HG03439 (cell line): Measurements from ENCODE around the gene PSTPIP1.

ENCODE experiments used
- ATAC-seq: cut with Tn5 transposase; IDR thresholded peaks from one replicate; pipeline ENCODE4 v1.9.1; 2021; ENCODE audit warnings: mild to moderate bottlenecking, moderate library complexity; ENCODE audit not compliant: unreplicated experiment

PSTPIP1 gene

DNA sequence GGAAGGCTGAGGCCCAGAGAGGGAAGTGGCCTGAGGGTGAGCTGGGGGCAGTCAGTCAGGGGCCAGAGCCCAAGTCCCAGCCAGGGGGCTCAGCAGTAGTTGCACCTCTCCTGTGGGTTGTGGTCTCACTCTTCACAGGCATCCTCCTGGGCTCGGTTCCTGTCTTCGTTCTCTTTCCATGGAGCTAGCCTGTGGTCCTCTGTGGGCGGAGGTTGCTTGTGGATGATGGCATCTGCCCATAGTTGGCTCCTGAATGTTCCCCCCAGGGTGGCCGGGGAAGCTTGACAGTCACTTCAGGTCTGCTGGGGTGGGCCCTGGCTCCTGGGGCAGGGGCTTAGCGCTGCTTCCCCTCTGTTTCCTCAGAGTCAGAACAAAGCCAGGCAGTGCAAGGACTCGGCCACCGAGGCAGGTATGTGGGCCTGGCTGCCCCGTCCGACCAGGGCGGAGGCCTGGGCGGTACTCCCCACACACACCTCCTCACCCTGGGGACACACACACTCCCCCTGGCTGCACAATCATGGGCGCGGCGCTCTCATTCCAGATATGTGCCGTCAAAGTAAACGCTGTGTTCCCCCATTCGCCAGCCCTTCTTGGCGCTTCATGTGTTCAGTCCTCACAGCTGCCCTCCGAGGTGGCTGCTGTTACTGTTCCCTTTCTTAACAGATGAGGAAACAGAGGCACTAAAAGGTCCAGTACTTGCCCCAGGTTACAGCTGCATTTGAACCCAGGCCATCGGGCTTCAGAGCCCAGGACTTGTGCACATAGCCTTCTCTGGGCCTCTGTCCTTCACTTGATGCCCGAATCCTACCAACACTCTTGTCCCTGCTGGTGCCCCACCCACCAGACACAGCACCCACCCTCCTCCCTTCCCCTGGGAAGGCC lies 34.5 kb downstream of the PSTPIP1 start:
- no peak for ATAC-seq

DNA sequence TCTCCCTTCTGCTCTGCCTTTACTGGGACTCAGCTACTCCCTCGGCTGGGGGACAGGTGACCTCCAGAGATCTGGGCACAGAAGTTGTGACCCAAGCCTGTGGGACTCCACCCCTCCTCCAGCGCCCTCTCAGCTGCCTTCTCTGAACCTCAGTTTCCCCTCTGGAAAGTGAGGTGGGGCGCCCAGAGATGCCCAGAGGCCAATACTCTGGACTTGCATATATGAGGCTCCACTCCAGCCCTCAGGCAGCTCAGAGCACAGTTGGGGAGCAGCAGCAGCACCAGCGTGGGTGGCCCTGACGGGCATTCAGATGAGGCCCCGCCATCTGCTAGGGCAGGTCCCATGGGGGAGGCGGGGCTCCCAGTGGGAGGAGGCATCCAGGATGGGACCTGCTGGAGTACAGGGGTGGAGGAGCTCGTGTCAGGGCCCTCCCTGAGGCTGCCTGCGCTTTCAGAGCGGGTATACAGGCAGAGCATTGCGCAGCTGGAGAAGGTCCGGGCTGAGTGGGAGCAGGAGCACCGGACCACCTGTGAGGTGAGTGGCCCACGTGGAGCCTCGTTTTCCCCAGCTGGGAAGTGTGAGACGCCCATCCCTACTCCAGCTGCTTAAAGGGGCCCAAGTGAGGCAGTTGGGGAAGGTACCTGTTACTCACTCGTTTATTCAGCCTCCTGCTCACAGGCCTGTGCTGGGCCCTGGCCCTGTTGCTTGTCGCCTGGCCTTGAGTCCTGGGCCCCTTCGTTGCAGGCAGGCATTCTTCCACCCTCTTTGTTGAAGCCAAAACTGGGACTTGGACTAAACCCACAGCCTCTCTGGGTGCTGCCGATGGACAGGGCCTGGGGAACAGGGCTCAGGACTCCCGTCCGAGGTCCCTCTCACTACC lies 35.4 kb downstream of the PSTPIP1 start:
- ATAC-seq = no peak

DNA sequence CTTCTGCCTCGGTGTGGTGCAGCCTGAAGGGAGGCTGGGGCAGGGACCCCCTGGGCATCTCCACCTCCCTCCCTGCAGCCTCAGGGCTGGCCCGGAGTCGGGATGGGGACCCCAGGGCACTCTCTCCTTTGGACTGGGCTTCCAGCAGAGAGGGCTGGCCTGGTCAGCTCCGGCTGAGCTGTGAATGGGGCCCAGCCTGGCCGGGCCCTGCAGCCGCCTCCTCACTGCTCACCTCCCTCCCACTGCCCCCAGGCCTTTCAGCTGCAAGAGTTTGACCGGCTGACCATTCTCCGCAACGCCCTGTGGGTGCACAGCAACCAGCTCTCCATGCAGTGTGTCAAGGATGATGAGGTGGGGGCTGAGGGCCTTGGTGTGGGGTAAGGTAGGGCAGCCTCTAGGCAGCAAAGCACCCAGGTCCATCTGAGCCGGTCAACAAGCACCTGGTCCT lies 36.0 kb downstream of the PSTPIP1 start:
- no peak for ATAC-seq

DNA sequence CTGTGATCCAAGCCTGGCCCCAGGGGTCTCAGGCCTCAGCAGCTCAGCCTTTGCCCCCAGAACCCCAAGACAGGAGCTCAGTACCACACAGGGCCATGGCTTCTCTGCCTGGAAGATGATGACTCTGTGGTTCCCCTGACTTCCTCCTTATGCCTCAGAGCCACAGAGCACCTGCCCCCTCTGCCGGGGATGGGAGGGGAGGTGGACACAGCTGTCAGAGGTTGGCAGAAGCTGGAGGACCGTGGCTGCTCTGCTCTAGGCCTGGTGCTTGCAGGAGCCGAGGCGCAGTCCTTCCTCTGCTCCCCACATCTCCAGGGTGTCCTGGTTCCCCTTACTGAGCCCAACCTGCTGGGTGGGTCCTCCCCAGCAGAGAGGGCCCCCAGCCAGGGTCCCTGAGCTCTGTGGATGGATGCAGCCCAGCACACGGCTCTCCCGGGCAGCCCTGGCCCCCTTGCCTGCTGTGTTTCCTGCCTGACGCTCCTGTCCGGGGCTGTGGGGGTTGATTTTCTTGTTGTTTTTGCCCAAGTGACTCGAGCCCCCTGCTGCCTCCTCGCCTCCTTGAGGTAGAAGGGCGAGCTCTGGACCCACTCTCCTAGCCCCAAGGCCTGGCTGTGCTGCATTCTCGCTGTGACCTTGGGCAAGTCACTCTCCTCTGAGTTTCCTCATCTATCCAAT lies 36.6 kb downstream of the PSTPIP1 start:
- no peak for ATAC-seq

DNA sequence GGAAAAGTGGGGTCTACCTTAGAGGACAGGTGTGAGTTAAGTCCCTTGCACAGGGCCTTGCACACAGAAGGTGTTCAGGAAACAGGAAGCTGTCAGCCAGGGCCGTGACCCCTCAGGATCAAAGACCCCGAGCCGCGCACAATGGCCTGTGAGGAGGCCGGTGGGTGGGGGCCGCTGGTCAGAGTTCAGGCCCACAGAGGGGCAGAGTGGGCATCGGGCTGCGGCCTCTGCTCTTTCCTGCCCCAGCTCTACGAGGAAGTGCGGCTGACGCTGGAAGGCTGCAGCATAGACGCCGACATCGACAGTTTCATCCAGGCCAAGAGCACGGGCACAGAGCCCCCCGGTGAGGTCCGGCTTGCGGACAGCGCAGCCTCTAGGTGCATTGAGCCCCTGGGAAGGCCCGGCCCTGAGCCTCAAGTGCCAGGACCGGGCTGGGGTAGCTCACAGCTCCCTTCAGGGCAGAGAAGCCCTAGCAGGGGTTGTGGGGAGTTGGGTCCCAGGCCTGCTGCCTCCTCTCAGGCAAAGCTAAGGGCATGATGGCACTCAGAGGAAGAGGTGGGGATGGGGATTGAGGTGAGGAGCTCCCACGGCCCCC lies 37.2 kb downstream of the PSTPIP1 start:
- ATAC-seq = no peak

DNA sequence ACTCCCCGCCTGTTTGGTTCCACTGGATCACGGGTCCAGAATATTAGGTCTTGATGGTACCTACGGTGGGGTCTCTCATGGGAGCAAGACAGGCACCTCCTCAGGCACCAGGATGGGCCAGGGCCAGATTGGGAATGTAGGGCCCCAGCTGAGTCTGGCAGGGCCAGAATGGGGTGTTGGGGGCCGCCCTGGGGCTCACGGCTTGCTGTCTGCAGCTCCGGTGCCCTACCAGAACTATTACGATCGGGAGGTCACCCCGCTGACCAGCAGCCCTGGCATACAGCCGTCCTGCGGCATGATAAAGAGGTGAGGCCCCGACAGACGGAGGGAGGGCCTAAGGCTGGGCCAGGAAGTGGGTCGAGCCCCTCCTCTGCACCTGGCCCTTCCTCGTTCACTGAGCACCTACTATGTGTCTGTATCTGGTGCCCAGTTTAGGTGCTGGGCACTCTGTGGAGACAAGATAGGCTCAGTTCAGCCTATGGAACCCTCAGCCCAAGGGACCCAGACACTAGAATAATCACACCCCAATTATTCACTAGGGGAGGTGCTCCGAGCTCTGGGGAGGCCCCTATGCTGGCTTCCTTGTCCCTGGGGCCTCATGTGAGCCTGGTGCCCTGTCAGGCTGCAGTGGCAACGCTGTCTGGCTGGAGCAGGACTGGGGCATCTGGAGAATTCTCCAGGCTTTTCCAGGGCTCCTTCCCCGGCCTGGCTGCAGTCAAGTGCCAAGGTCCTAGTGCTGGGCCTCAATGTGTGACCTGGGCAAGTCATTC lies 37.9 kb downstream of the PSTPIP1 start:
- no peak for ATAC-seq

DNA sequence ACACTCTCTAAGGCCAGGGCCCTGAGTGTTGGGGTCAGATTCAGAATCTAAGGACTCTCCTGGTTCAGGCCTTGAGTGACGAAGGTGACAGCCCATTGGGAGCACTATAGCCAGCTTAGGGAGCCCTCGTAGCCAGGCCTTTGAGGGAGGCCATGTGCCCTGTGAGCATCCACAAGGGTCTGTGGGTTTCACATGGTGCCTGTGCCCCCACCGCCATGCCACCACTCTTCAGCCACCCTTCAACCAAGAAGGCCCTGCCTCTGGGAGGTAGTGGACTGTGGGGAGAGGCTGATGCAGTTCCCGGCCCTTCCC lies 38.4 kb downstream of the PSTPIP1 start:
- ATAC-seq = no peak

DNA sequence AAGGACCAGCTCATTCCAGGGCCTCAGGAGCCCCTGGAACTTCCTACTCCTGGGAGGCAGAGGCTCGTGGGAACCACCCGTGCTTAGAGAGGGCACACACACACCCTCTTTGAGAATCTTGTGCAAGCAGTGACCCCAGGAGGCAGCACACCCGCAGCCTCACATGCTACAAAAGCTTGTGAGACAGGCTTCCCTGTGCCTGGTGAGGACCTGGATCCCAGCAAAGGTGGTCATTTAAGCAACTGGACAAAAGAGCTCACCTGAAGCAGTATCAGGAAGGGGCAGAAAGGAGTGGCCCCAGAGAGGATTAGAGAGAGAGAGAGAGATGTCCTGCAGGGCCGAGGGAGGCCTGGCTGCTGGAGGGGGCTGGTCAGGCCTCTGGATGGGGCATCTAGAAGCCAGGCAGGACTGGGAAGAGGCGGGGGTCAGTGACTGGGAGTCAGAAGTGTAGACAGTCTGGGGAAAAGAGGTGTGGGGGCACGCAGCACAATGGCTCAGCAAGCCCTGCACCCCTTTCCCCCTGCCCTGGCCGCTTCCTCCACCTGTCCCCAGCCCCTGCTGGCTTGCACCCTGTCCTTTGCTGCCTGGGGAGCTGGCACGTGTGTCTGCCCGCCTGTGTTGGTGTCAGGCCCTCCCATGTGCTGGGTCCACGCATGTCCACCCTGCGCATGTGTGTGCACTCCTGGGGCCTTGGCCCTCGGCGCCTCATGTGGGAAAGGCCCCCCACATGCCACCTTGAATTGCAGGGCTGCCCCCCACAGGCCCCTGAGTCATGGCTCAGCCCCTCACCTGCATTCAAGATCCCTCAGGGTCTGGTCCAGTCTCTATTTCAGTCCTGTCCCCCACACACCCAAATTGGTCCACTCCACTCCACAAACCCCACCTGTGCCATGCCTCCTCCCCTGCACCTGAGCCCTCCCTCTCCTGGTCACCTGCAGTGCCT lies 39.1 kb downstream of the PSTPIP1 start:
- no peak for ATAC-seq

DNA sequence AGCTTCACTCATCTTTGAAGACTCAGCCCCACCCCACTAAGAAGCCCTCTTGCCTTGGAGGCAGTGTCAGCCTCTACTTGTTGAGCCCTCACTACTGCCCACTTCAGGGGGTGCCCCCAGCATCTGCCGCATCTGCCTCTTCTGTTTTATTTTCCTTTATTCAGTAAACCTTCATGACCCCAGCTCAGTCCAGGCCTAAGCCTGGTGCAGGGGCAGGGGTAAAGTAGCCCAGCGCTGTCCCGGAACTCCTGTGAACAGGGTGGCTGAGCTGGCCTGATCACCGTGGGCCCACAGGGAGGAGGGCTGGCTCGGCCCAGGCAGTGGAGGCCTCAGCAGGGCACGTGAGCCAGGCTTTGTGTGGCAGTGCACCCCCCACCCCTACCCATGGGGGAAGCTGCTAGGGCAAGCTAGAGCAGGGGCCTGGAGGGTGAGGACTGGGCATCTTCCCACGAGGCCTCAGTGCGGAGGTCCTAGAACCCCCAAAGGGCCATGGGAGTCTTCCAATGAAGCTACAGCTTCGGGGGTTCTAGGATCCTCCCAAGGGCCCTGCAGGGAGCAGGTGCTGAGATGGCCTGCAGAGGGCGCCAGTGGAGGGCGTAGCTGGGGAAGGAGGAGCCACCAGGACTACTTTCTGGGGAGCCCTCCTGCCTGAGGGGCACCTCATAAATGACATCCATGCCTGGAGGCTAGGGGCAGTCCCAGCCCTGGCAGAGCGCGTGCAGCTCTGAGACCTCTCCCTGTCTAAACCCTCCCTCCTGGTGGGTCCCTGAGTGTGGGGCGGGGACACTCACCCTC lies 40.0 kb downstream of the PSTPIP1 start:
- ATAC-seq = no peak

DNA sequence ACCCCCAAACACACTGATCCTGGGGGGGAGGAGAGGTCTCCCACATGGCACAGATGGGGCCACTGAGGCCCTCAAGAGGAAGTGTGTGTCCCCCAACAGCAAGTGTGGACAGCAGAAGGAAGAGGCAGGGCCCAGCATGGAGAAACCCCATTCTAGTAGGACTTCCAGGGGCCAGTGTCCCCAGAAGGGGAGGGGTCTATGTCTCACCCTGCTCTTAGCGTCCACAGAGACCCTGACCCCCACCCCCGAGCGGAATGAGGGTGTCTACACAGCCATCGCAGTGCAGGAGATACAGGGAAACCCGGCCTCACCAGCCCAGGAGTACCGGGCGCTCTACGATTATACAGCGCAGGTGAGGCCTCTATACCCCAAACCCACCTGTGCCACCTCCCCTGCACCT lies 40.7 kb downstream of the PSTPIP1 start:
- ATAC-seq = no peak

DNA sequence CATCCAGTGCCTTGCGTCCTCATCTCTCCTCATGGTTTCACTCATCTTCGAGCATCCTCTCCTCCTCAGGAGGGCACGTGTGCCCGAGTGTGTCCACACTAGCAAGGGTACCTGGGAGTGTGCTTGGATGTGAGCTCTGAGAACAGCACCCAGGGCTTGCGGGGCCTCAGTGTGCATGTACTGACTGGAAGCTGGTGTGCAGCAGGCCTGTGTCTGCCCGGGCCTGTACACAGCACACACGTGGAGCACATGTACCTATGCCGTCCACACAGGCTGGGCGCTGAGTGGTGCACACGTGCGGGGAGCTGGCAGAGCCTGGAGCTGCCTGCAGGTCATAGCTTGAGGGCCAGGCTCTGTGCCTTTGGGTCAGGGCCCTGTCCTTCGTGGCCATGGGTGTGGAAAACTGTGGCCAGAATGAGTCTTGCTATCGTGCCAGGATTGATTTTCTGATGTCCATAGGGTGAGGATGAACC lies 41.1 kb downstream of the PSTPIP1 start:
- no peak for ATAC-seq

DNA sequence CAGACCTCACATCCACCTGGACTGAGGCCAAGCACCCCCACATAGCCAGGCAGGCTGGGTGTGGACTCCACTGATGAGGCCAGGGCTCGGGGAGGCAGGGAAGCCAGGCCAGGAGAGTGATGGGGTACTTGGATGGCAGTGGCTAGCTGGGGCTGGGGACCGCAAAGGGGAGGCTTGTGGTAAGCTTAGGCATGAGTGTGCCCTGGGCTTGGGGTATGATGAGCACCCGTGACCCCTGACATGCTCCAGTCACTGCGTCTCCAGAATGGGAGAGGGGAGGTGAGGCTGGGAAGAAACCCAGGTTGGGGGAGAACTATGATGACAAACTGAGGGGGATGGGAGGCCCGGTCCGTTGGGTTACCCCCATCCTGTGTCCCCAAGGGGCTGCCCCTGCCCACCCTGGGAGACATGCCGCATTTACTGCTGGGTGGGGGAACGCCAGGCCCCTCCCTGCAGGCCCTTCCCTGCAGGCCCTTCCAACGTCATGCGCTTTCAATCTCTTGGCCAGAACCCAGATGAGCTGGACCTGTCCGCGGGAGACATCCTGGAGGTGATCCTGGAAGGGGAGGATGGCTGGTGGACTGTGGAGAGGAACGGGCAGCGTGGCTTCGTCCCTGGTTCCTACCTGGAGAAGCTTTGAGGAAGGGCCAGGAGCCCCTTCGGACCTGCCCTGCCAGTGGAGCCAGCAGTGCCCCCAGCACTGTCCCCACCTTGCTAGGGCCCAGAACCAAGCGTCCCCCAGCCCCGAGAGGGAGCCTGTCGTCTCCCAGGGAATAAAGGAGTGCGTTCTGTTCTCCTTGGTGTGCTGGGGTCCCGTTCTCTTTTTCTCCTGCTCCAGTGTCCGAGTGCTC lies 41.8 kb downstream of the PSTPIP1 start:
- no peak for ATAC-seq

DNA sequence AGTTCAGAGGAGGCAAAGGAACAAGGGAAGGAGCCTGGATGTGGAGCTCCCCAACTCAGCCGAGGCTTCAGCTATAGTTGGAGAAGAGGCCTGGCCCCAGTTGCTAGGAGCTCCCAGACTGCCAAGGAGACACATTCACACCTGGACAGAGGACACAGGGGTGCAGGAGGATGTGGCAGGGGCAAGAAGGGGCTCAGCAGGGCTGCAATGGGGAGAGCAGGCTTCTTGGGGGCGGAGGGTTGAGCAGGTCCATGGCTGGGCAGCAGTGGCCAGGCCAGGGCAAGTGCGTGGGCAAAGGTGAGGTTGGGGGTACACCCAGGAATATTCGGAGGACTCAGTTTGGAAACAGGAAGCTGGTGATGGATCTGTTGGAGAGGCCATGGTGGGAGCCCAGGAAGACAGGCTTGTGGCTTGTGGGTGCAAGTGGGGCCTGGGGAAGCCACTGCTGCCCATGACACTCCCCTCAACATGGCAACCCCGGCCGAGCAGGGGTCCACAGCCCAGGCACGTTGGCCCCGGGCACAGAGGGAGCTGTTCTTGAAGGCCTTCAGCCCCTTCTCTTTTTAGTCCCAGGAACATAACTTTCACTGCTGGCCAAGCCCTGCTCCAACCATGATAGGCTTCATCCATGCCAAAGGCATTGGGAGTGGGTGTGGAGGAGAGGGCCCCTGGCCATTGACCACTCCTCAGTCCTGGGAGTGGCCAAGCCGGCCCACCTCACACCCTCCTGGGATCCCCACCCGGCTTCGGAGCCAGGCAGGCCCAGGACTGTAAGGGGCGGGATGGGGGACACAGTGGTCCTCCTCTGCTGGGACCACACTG lies 42.7 kb downstream of the PSTPIP1 start:
- ATAC-seq = no peak

DNA sequence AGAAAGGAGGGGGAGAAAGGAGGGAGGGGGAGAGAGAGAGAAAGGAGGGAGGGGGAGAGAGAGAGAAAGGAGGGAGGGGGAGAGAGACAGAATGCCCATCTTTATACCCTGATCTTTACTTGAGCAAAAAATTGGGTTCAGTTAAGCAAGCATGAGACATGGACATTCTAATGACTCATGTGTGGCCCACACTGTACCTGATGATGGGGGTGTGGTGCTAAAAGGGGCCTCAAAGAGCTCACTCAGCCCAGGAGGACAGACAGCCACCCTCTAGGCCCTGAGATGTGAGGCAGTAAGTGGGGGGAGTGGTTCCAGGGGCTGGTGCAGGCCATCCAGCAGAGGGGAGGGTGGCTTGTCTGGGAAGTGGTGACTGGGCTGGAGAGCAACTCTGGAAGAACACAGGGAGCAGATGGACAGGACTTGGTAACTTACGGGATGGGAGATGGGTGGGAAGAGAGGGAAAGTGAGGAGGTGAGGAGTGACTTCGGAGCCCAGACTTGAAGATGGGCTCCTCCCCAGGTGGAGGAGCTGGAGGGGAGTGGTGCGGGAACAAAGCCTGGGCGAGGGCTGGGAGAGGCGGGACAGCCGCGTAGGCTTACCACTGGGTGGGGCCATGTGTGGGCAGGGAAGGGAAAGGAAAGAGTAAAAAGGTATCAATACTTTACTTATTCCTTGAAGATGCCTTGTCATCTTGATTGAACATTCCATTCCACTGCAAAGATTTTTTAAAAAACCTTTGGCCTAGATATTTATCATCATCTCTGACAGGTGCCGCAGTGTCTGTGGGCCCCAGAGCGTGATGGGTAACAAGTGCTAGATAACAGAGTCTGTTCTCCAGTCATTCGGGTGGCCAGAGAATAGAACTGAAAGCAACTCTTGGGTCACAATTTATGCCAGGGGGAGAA lies 43.6 kb downstream of the PSTPIP1 start:
- no peak for ATAC-seq

DNA sequence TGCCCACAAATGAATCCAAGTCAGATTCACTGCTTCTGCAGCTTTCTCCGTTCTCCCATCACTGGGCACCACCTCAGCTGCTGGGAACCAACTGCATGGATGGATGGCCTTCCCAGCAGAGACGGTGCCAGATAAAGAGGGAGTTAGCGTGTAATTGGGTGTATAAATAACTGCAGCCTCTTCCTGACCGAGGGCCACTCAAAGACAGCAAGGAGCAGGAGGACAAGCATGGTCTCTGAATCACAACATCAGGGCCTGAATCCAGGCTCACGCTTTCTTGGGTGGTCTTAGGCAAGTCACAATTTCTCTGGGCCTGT lies 44.2 kb downstream of the PSTPIP1 start:
- no peak for ATAC-seq

DNA sequence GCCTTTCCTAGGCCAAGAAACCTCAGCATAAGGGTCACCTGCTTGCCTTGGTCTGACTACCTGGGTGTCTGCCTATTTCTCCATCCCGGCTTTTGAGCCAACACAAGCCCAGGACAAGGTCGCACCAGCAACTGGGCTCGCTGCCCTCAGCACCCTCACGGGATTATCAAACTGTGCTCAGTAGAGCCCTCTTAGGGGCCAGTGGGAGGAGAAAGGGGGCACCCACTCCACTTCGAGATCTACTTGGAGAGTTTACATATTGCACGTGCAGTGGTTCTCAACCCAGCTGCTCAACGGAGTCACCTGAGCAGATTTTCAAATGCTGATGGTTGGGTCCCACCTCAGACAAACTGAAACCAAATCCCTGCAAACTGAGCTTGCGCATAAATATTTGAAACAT lies 44.9 kb downstream of the PSTPIP1 start:
- ATAC-seq = no peak
